HG02852 (cell line): ENCODE measurements around the gene ATG2A.

Experiments
- ATAC-seq: cut with Tn5 transposase; IDR thresholded peaks from one replicate; pipeline ENCODE4 v1.9.1; 2021; ENCODE audit warnings: mild to moderate bottlenecking, moderate library complexity; ENCODE audit not compliant: unreplicated experiment

ATG2A gene

GRCh38 chr11:64925536-64926436, 8.8 kb upstream of the ATG2A start:
- ATAC-seq, result no peak

GRCh38 chr11:64924910-64925284, 7.9 kb upstream of the ATG2A start:
- ATAC-seq, result no peak

GRCh38 chr11:64923944-64924909, 7.2 kb upstream of the ATG2A start, which contains the start of gene PPP2R5B:
Gene PPP2R5B (plus strand): TSS chr11:64924689. CDS start chr11:64925735, 1,046 bp downstream.
- ATAC-seq, result peak; percentile 81

GRCh38 chr11:64923151-64923661, 6.2 kb upstream of the ATG2A start:
- no peak for ATAC-seq

GRCh38 chr11:64921384-64921783, 4.4 kb upstream of the ATG2A start:
- no peak for ATAC-seq

- no peak for ATAC-seq
These were observed 3.1 kb upstream of the ATG2A start for GRCh38 chr11:64920124-64920523.

- ATAC-seq, result no peak
These were observed 2.6 kb upstream of the ATG2A start for GRCh38 chr11:64919627-64920026.

- ATAC-seq, result no peak
These were observed 1.0 kb upstream of the ATG2A start for GRCh38 chr11:64918017-64918416.

GRCh38 chr11:64917663-64917995, 620 bp upstream of the ATG2A start:
- ATAC-seq, result no peak

GRCh38 chr11:64916040-64916774, 802 bp downstream of the ATG2A start:
- ATAC-seq, result peak; percentile 9

- no peak for ATAC-seq
These were observed 1.6 kb downstream of the ATG2A start for GRCh38 chr11:64915376-64915887.

- no peak for ATAC-seq
These were observed 2.9 kb downstream of the ATG2A start for GRCh38 chr11:64914123-64914522.

GRCh38 chr11:64913171-64913727, 3.8 kb downstream of the ATG2A start:
- ATAC-seq, result no peak

GRCh38 chr11:64911689-64912088, 5.3 kb downstream of the ATG2A start:
- no peak for ATAC-seq

GRCh38 chr11:64911142-64911541, 5.9 kb downstream of the ATG2A start:
- no peak for ATAC-seq

- ATAC-seq, result no peak
These were observed 6.4 kb downstream of the ATG2A start for GRCh38 chr11:64910451-64911093.

- no peak for ATAC-seq
These were observed 7.2 kb downstream of the ATG2A start for GRCh38 chr11:64909653-64910343.

GRCh38 chr11:64908766-64909165, 8.2 kb downstream of the ATG2A start:
- ATAC-seq, result no peak

GRCh38 chr11:64906314-64906635, 10.7 kb downstream of the ATG2A start:
- ATAC-seq, result no peak
